ENCODE measurements around the gene ATF6. TPM values are rescaled to one million over a fixed set of nuclear protein-coding genes. Genes with fewer than 3 reads are reported as not detected.
"Not testable (repeated sequence)": the region's sequence is repeated elsewhere in the genome, so short reads cannot be mapped to it uniquely, and the experiment has no call there.

Gene ATF6
- total RNA-seq, 1 donor from 2014 or later: 31.0 TPM

GRCh38 chr1:161782886-161783285 is 16.8 kb downstream of the ATF6 start:
- DNase-seq: no peak

DNA sequence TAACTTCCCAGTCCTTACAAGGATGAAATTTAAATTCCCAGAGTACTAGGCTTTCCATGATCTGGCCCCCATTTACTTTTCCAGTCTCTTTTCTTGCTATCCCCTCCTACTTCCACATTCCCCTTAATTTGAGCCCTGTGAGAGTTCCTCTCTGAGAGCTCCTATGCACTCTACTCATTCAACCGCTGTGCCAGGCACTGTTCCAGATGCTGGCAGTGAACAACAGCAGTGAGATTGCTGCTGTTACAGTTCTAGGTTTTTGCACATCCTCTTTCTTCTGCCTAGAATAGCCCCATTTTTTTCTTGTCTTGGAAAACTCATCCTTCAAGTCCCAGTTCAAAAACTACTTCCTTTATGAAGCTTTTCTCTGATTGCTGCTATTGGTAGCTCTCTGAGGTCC is 18.8 kb downstream of the ATF6 start:
- DNase-seq: no peak

DNA sequence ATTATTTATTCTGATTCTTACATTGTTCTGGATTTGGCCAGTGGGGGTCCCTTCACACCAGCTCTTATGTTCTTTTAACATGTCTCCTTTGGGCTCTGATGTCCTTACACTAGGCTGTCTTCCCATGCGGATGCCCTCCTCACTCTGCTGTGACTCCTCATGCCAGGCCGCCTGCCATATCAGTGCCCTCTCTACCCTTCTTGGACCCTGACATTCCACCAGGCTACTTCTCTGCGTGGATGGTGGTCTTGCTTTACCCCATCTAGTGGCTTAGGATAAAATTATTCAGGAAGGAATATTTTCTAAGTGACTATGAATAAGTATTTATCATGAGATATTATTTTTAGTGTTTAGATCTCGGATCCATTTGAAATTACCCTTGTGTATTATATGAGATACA is 21.2 kb downstream of the ATF6 start:
- no peak for DNase-seq

DNA sequence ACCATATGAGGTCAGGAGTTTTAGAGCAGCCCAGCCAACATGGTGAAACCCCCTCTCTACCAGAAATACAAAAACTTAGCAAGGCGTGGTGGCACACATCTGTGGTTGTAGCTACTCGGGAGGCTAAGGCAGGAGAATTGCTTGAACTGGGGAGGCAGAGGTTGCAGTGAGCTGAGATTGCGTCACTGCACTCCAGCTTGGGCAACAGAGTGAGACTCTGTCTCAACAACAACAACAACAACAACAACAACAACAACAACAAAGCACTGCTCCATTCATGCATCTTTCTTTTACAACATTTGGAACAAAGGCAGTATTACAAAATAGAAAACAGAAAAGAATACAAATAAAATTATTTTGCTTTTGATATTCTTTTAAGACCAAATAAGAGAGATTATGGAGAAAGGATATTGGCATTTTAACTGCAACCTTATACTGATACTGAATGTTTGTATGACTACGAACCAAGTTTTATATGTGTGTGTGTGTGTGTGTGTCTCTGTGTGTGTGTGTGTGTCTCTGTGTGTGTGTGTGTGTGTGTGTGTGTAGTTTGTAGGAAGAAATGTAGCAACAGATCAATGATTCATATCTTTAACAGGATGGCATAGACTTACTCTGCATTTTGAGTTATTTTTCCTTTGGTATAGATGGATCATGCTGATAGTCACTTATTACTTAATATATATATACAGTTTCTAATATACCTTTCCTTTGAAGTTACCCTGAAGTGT is 24.6 kb downstream of the ATF6 start:
- no peak for DNase-seq

DNA sequence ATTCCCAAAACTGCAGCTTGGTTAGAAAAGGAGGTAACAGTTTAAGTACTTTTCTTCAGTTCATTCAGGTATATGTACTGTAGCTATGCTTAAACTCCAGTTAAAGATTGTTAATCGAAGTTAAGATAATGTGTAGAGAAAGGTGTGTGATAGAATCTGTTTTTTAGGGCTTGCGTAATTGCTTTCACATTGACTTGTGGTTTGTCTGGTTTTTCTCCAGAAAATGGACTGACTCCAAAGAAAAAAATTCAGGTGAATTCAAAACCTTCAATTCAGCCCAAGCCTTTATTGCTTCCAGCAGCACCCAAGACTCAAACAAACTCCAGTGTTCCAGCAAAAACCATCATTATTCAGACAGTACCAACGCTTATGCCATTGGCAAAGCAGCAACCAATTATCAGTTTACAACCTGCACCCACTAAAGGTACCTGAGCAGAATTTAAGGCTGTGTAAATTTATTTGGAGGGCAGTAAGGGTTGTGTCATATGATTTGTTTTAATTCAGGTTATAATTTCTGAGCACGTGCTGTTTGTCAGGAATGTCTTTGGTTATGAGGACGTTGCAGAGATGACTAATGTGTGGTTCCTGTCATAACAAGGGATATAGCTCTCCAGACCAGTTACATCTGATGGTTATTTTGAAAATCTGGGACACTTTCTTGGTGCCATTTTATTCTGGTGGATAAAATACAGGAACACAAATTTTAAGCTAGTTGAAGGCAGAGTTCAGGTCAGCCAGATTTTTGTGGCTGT is 26.0 kb downstream of the ATF6 start:
- no peak for DNase-seq

DNA sequence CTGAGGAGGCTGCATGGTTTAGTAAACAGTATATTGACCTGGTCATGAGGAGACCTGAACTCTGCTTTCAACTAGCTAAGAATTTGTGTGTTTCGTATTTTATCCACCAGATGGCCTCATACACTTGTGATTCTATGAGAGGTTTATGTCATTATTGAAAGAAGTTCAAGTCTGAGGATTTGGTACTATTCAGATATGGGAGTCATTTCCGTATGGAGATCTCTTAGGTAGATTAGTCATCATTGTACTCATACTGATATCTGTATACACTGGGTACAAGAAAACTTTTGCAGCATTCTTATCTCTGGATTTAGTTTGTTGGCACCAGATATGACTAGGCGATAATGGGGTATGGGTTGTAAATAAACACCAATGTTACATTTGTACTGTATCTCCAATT is 26.6 kb downstream of the ATF6 start:
- no peak for DNase-seq

GRCh38 chr1:161799792-161800191 is 33.7 kb downstream of the ATF6 start:
- DNase-seq: no peak

GRCh38 chr1:161801955-161802354 is 35.8 kb downstream of the ATF6 start:
- DNase-seq: no peak

GRCh38 chr1:161803181-161803580 is 37.1 kb downstream of the ATF6 start:
- DNase-seq: no peak

- DNase-seq: no peak
Observed at GRCh38 chr1:161805399-161806197, 39.5 kb downstream of the ATF6 start.

GRCh38 chr1:161809202-161809601 is 43.1 kb downstream of the ATF6 start:
- not testable (repeated sequence) for DNase-seq

- DNase-seq: not testable (repeated sequence)
Observed at GRCh38 chr1:161809656-161810055, 43.5 kb downstream of the ATF6 start.

GRCh38 chr1:161810780-161811179 is 44.7 kb downstream of the ATF6 start:
- DNase-seq: no peak

GRCh38 chr1:161816201-161816600 is 50.1 kb downstream of the ATF6 start:
- no peak for DNase-seq

DNA sequence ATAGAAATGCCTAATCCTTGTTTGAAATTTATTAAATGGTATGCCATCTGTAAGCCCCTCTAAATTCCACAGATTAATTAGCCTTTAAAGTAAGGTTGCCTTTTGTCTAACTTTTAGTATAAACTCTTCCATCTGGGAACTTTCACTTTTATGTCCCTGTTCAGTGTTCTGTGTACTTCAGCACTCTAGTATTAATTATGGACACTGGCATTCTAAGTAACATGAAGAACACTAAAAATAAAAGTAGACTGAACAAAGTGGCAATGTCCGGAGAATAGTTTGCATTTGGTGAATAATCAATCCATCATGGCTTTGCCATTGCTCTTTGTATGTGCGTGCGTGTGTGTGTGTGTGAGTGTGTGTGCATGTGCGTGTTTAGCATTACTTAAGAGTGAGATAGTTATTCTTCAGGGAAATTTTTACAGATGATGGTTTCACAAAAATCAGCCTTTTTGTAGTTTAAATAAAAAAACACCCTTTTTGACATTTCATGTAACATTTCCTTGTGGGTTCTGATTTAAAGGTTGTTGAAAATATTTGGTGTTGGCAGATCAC is 51.1 kb downstream of the ATF6 start:
- DNase-seq: no peak

GRCh38 chr1:161820914-161821313 is 54.8 kb downstream of the ATF6 start:
- no peak for DNase-seq

DNA sequence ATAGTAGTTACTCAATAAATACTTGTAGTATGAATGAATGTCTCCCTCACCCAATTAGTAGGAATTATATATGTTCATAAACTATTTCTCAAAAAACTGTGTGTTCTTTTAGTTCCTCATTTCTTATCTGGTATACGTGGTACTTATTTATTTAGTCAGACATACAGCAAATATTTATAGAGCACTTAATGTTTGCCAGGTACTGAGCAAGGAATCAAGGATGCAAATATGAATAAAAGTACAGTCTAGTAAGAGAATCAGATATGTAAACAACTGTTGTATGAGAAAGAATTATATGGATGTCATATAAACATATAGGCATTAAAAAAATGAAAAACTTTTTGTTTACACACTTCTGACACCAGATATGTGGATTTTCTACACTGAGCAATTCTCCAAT is 58.5 kb downstream of the ATF6 start:
- no peak for DNase-seq

DNA sequence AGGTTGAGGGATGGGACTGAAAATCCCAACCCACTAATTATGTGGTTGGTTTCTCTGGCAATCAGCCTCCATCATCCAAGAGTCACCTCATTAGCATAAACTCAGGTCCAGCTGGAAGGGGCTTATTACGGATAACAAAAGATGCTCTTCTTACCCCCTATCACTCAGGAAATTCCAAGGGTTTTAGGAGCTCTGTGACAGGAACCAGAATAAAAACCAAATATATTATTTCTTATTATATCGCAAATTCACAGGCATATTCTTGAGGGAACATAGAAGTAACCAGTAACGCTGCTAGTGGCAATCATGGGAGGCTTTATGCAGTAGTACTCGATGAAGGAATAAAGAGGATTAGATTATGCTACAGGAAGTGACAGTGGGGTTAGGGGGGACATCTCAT is 59.7 kb downstream of the ATF6 start:
- no peak for DNase-seq

- no peak for DNase-seq
Observed at GRCh38 chr1:161826478-161826877, 60.4 kb downstream of the ATF6 start.

- DNase-seq: no peak
Observed at GRCh38 chr1:161827786-161828185, 61.7 kb downstream of the ATF6 start.

DNA sequence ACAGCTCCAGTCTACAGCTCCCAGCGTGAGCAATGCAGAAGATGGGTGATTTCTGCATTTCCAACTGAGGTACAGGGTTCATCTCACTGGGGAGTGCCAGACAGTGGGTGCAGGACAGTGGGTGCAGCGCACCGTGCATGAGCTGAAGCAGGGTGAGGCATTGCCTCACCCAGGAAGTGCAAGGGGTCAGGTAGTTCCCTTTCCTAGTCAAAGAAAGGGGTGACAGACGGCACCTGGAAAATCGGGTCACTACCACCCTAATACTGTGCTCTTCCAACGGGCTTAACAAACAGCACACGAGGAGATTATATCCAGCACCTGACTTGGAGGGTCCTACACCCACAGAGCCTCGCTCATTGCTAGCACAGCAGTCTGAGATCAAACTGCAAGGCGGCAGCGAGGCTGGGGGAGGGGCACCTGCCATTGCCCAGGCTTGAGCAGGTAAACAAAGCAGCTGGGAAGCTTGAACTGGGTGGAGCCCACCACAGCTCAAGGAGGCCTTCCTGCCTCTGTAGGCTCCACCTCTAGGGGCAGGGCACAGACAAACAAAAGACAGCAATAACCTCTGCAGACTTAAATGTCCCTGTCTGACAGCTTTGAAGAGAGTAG is 66.3 kb downstream of the ATF6 start:
- not testable (repeated sequence) for DNase-seq

DNA sequence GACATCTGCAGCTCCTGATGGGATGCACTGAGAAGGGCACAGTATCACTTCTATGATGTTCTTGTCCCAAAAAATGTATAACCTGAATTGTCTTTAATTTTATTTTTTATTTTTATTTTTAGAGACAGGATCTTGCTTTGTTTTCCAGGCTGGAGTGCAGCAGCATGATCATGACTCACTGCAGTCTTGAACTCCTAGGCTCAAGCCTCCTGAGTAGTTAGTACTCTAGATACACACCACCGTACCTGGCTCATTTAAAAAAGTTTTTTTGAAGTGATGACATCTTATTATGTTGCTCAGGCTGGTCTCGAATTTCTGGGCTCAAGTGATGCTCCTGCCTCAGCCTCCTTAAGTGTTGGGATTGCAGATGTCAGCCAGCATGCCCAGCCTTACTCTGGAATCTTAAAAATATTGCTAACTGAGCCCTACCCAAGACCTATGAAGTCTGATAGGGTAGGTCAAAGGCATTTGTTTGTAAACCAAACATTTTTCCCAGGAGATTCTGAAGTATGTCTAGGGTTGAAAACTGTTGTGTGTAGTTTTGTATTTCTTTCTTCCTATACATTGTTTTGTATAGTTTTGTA is 68.9 kb downstream of the ATF6 start:
- DNase-seq: no peak
